Progenitor cell of endocrine pancreas (in vitro differentiated cells): ENCODE measurements around the gene STX19. TPM values are rescaled to one million over a fixed set of nuclear protein-coding genes. Genes with fewer than 3 reads are reported as not detected.
A peak's percentile ranks its signal among the peaks of the same experiment; 100 is the strongest.

Experiments used
- DNase-seq: peaks from one replicate; pipeline ENCODE4 v3.0.0; 2021; ENCODE audit warnings: low spot score; ENCODE audit not compliant: unreplicated experiment
- H3K27ac Mint-ChIP-seq: 2 replicates; pipeline ENCODE4 v1.8.0; 2021; ENCODE audit warnings: mild to moderate bottlenecking, moderate library complexity, mixed read lengths
- H3K27me3 Mint-ChIP-seq: 2 replicates; pipeline ENCODE4 v1.8.0; 2021; ENCODE audit warnings: mixed read lengths
- H3K36me3 Mint-ChIP-seq: 2 replicates; pipeline ENCODE4 v1.8.0; 2022; ENCODE audit warnings: mixed read lengths; ENCODE audit not compliant: insufficient read depth
- H3K4me1 Mint-ChIP-seq: 2 replicates; pipeline ENCODE4 v1.8.0; 2021; ENCODE audit warnings: low read depth, mixed read lengths
- H3K4me3 Mint-ChIP-seq: 2 replicates; pipeline ENCODE4 v1.8.0; 2021; ENCODE audit warnings: low read depth, mild to moderate bottlenecking, moderate library complexity, mixed read lengths
- H3K9me3 Mint-ChIP-seq: 2 replicates; pipeline ENCODE4 v1.8.0; 2021; ENCODE audit warnings: low read depth, mixed read lengths
- total RNA-seq: library from RNA; stranded (reverse); gene quantifications from 2 replicates; pipeline ENCODE4 v1.2.1, GENCODE V29; 2021
- TF ChIP-seq, protein P1 (sequence below): fragments of 200-600 bp; sonication (generic); IDR thresholded peaks from one replicate; pipeline ENCODE4 v1.5.0; 2021; ENCODE audit warnings: antibody characterized with exemption, mild to moderate bottlenecking; ENCODE audit not compliant: unreplicated experiment

STX19 gene
- total RNA-seq, 1 donor from 2014 or later = not detected

- Mint-ChIP-seq H3K9me3 (no peaks in the 10 kb centered on the region), H3K4me1 (peaks cover 26% of the 10 kb centered on the region), H3K27ac (peak overlapping the region; percentile 4), H3K36me3 (peaks cover 19% of the 10 kb centered on the region), H3K4me3 (no peak overlapping the region), H3K27me3 (no peaks in the 10 kb centered on the region)
- DNase-seq = no peak
- TF ChIP-seq, protein P1, sequence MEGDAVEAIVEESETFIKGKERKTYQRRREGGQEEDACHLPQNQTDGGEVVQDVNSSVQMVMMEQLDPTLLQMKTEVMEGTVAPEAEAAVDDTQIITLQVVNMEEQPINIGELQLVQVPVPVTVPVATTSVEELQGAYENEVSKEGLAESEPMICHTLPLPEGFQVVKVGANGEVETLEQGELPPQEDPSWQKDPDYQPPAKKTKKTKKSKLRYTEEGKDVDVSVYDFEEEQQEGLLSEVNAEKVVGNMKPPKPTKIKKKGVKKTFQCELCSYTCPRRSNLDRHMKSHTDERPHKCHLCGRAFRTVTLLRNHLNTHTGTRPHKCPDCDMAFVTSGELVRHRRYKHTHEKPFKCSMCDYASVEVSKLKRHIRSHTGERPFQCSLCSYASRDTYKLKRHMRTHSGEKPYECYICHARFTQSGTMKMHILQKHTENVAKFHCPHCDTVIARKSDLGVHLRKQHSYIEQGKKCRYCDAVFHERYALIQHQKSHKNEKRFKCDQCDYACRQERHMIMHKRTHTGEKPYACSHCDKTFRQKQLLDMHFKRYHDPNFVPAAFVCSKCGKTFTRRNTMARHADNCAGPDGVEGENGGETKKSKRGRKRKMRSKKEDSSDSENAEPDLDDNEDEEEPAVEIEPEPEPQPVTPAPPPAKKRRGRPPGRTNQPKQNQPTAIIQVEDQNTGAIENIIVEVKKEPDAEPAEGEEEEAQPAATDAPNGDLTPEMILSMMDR = no peak
Observed at GRCh38 chr3:94066506-94067500, 38.4 kb upstream of the STX19 start.

GRCh38 chr3:94065819-94066480 lies 37.6 kb upstream of the STX19 start:
- Mint-ChIP-seq H3K4me1 (peaks cover 26% of the 10 kb centered on the region), H3K27ac (no peak overlapping the region), H3K27me3 (no peaks in the 10 kb centered on the region), H3K4me3 (no peak overlapping the region), H3K9me3 (no peaks in the 10 kb centered on the region), H3K36me3 (peaks cover 17% of the 10 kb centered on the region)
- TF ChIP-seq, protein P1 = no peak
- DNase-seq = no peak

DNA sequence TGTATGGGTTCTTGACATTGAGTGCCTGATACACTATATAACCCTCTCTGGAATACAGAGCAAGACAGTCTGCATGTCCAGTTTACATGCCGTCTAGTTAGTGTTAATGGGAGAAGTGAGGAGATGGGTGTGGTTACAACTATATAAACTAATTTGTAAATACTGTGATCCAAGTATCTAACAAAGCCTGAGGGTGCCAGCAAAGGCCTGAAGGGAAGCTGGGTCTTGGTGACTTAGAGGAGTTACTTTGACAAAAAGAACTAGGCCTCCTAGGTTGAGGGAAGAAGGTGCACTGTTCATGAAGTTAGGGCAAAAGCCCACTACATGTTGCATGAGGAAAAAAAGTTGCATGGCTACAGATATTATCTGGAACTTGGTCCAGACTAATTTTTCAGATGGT lies 36.7 kb upstream of the STX19 start:
- TF ChIP-seq, protein P1 = no peak
- Mint-ChIP-seq H3K27ac (no peak overlapping the region), H3K27me3 (no peaks in the 10 kb centered on the region), H3K4me1 (peaks cover 26% of the 10 kb centered on the region), H3K4me3 (no peak overlapping the region), H3K36me3 (peaks cover 17% of the 10 kb centered on the region), H3K9me3 (no peaks in the 10 kb centered on the region)
- DNase-seq = no peak

DNA sequence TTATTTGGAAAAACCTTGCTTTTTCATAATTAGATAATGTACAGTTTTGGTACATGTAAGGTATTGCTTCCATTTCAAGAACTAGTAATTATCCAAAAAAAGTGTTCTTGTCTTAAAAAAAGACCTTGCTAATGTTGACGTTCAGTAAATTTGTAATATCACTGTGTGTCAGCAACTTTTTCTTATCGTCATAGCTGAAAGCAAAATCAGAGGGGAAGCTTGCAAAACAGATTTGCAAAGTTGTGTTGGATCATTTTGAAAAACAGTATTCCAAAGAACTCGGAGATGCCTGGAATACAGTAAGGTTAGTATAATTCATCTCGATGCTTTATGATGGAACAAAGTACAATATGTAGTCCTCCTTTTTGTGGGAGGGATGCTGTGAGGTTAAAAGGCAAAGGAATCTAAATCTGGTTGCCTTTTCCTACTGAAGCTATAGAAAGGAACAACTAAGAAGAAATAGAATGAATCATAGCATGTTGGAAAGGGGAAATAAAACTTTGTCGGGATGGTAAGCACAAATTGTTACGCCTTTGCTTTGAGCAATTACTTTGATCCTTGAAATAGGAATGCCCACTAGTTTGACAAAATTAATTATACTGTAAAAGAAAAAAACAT lies 36.0 kb upstream of the STX19 start:
- H3K36me3 Mint-ChIP-seq = peaks cover 17% of the 10 kb centered on the region
- TF ChIP-seq, protein P1 = no peak

DNA sequence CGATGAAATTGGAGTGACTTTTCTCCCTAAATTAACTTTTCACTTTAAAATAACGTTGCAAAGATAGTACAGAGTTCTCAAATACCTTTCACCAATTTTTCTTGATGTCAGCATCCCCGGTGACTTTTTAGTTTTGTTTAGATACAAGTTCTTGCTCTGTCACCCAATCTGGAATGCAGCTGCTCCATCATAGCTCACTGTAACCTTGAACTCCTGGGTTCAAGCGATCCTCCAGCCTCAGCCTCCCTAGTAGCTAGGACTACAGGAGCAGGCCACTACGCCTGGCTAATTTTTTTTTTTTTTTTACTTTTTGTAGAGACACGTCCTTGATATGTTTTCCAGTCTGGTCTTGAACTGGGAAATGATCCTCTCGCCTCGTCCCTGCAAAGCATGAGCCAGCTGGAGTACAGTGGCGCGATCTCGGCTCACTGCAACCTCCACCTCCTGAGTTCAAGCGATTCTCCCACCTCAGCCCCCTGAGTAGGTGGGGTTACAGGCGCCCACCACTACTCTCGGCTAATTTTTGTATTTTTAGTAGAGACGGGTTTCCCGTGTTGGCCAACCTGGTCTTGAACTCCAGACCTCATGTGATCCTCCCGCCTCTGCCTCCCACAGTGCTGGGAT lies 35.2 kb upstream of the STX19 start:
- Mint-ChIP-seq H3K36me3 (peaks cover 17% of the 10 kb centered on the region), H3K9me3 (no peaks in the 10 kb centered on the region), H3K27ac (peak overlapping the region; percentile 100), H3K4me3 (peak overlapping the region; percentile 95), H3K27me3 (no peaks in the 10 kb centered on the region), H3K4me1 (peaks cover 26% of the 10 kb centered on the region)
- DNase-seq = no peak
- TF ChIP-seq, protein P1 = no peak

More for the DNA sequence above, 36.0 kb upstream of the STX19 start:
- peak overlapping the region; percentile 100 for H3K27ac Mint-ChIP-seq
- peak overlapping the region; percentile 95 for H3K4me3 Mint-ChIP-seq
- DNase-seq = no peak
- peaks cover 26% of the 10 kb centered on the region for H3K4me1 Mint-ChIP-seq
- H3K9me3 Mint-ChIP-seq = no peaks in the 10 kb centered on the region
- no peaks in the 10 kb centered on the region for H3K27me3 Mint-ChIP-seq
